Upper lobe of left lung (tissue), 4 donors: ENCODE results near the gene MYLK.

Experiments used
- CTCF ChIP-seq, 6 experiments: fragments of 450-650 bp in 4 of 6; fragments of 200-600 bp in 2 of 6; sonication (generic) in 2 of 6; IDR thresholded peaks; one replicate each; pipeline ENCODE4 v1.5.1; 2016 to 2019; ENCODE audit warnings: antibody characterized with exemption in 6 of 6
- EP300 ChIP-seq, 4 donors: sonication (generic); formaldehyde crosslinking; IDR thresholded peaks; one replicate each; pipeline ENCODE4 v1.5.1; 2017; ENCODE audit warnings: antibody characterized with exemption in 4 of 4, control low read depth in 2 of 4
- POLR2A ChIP-seq, 4 donors: fragments of 450-650 bp; IDR thresholded peaks; one replicate each; pipeline ENCODE4 v1.5.1; 2016 to 2017; ENCODE audit warnings: antibody characterized with exemption in 4 of 4, mild to moderate bottlenecking in 2 of 4
- POLR2AphosphoS5 ChIP-seq, 2 donors: sonication (generic); formaldehyde crosslinking; IDR thresholded peaks; one replicate each; pipeline ENCODE4 v1.5.1; 2017; ENCODE audit warnings: antibody characterized with exemption in 2 of 2

DNA sequence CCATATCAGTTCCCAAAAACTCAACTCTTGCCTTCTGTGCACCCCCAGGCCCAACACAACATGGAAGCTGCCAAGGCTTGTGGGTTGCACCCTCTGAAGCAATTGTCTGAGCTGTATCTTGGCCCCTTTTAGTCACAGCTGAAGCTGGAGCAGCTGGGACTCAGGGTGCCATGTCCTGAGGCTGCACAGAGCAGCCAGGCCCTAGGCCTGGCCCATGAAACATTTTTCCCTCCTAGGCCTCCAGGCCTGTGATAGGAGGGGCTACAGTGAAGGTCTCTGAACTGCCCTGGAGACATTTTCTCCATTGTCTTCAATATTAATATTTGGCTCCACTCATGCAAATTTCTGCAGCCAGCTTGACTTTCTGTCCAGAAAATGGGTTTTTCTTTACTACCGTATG, 8.1 kb upstream of the MYLK start:
- TF ChIP-seq CTCF (IDR thresholded peaks at IDR 0.05) (no peak), EP300 (IDR thresholded peaks at IDR 0.05) (no peak), POLR2A (IDR thresholded peaks at IDR 0.05) (no peak), POLR2AphosphoS5 (IDR thresholded peaks at IDR 0.05) (no peak)
